ENCODE measurements around the gene DLG2. TPM values are rescaled to one million over a fixed set of nuclear protein-coding genes. Genes with fewer than 3 reads are reported as not detected.
A peak's percentile ranks its signal among the peaks of the same experiment; 100 is the strongest.

Gene DLG2
- total RNA-seq, result 1 to 10 TPM in 1 of 2 donors, under 1 TPM in 1; 0.37 to 5.5 TPM
- under 1 TPM; 0.30 to 0.99 TPM for polyA plus RNA-seq

- Histone ChIP-seq H3K9me3 (ENCODE audit: control insufficient read depth in 4 of 4, low read length in 3 of 4) (no peaks in the 10 kb centered on the region), H3K36me3 (ENCODE audit: control insufficient read depth in 4 of 4, insufficient read depth in 3 of 4, low read depth in 1 of 4, low read length in 3 of 4) (peaks cover 0 to 6% (median 5%) of the 10 kb centered on the region in 4 donors), H3K9ac (ENCODE audit: low read depth in 1 of 2, low read length in 2 of 2) (peak within 1 kb of the TSS; percentile 57 to 85), H3K27me3 (ENCODE audit: control insufficient read depth in 4 of 4, insufficient read depth in 4 of 4, low read length in 3 of 4) (no peaks in the 10 kb centered on the region), H3K27ac (ENCODE audit: low read depth in 1 of 2, low read length in 2 of 2) (peak within 1 kb of the TSS; percentile 91), H3K4me1 (ENCODE audit: control insufficient read depth in 4 of 4, insufficient read depth in 4 of 4, low read length in 3 of 4) (peaks cover 2 to 22% (median 14%) of the 10 kb centered on the region in 4 donors), H3K4me3 (ENCODE audit: low read depth in 1 of 3, low read length in 3 of 3) (peak within 1 kb of the TSS; percentile 75 to 88 (median 85))
- no peak for DNase-seq (ENCODE audit: low spot score)
- peak in 1 of 2 donors; percentile 11 for TF ChIP-seq RAD21 (IDR thresholded peaks at IDR 0.05)
- no peak for TF ChIP-seq JUND (IDR thresholded peaks at IDR 0.05)
- TF ChIP-seq YY1 (IDR thresholded peaks at IDR 0.05), result peak; percentile 69
- under 1% methylated on average over 23 of the region's 23 CpGs for WGBS
Measured at GRCh38 chr11:85627332-85627997, at the start of gene DLG2. TSS of gene DLG2 (minus strand) at chr11:85627344.

DNA sequence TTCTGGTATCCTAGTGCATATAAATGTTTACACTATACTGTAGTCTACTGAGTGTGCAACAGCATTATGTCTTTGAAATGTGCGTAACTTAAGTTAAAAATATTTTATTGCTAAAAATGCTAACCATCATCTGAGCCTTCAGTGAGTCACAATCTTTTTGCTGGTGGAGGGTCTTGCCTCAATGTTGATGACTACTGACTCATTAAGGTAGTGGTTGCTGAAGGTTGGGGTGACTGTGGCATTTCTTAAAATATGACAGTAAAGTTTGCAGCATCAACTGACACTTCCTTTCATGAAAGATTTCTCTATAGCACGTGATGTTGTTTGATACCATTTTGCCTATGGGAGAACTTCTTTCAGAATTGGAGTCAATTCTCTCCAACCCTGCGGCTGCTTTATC lies 46.2 kb upstream of the DLG2 start:
- TF ChIP-seq YY1 (IDR thresholded peaks at IDR 0.05), result no peak
- TF ChIP-seq SP1 (IDR thresholded peaks at IDR 0.05), result no peak
- no peak for TF ChIP-seq EGR1 (IDR thresholded peaks at IDR 0.05; ENCODE audit: low read depth in 2 of 2)
- TF ChIP-seq RAD21 (IDR thresholded peaks at IDR 0.05), result no peak
- no peak for TF ChIP-seq HNF4G (IDR thresholded peaks at IDR 0.05)
- TF ChIP-seq ATF3 (IDR thresholded peaks at IDR 0.05), result no peak
- TF ChIP-seq FOXA2 (IDR thresholded peaks at IDR 0.05), result no peak
- no peak for TF ChIP-seq RXRA (IDR thresholded peaks at IDR 0.05)
- no peak for TF ChIP-seq NR2F2 (IDR thresholded peaks at IDR 0.05)
- no peak for TF ChIP-seq JUND (IDR thresholded peaks at IDR 0.05)
- Histone ChIP-seq H3K36me3 (ENCODE audit: control insufficient read depth in 4 of 4, insufficient read depth in 3 of 4, low read depth in 1 of 4, low read length in 3 of 4) (no peaks in the 10 kb centered on the region), H3K27me3 (ENCODE audit: control insufficient read depth in 4 of 4, insufficient read depth in 4 of 4, low read length in 3 of 4) (no peaks in the 10 kb centered on the region), H3K9me3 (ENCODE audit: control insufficient read depth in 4 of 4, low read length in 3 of 4) (no peaks in the 10 kb centered on the region), H3K4me3 (ENCODE audit: low read depth in 1 of 3, low read length in 3 of 3) (no peak overlapping the region), H3K27ac (ENCODE audit: low read depth in 1 of 2, low read length in 2 of 2) (no peak overlapping the region), H3K9ac (ENCODE audit: low read depth in 1 of 2, low read length in 2 of 2) (no peak overlapping the region), H3K4me1 (ENCODE audit: control insufficient read depth in 4 of 4, insufficient read depth in 4 of 4, low read length in 3 of 4) (peaks cover 0 to 9% (median 0%) of the 10 kb centered on the region in 4 donors)
- no peak for DNase-seq (ENCODE audit: low spot score)
- WGBS, result 92% methylated on average over 3 of the region's 3 CpGs

- no peaks in the 10 kb centered on the region for H3K27me3 ChIP-seq (ENCODE audit: control insufficient read depth in 4 of 4, insufficient read depth in 4 of 4, low read length in 3 of 4)
- H3K9me3 ChIP-seq (ENCODE audit: control insufficient read depth in 4 of 4, low read length in 3 of 4), result no peaks in the 10 kb centered on the region
- TF ChIP-seq HNF4A (conservative IDR thresholded peaks at IDR 0.05) (no peak), RAD21 (IDR thresholded peaks at IDR 0.05) (no peak), NR2F2 (IDR thresholded peaks at IDR 0.05) (no peak), YY1 (IDR thresholded peaks at IDR 0.05) (no peak), JUND (IDR thresholded peaks at IDR 0.05) (no peak), SP1 (IDR thresholded peaks at IDR 0.05) (no peak), GABPA (IDR thresholded peaks at IDR 0.05 in 1 of 2, conservative IDR thresholded peaks at IDR 0.05 in 1 of 2) (no peak), FOXA1 (IDR thresholded peaks at IDR 0.05) (no peak), RXRA (IDR thresholded peaks at IDR 0.05) (no peak), ZBTB33 (IDR thresholded peaks at IDR 0.05) (no peak), EGR1 (IDR thresholded peaks at IDR 0.05; ENCODE audit: low read depth in 2 of 2) (no peak), REST (IDR thresholded peaks at IDR 0.05) (no peak)
- TF ChIP-seq, protein P1, sequence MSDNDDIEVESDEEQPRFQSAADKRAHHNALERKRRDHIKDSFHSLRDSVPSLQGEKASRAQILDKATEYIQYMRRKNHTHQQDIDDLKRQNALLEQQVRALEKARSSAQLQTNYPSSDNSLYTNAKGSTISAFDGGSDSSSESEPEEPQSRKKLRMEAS (IDR thresholded peaks at IDR 0.05), result no peak
- 95% methylated on average over 8 of the region's 8 CpGs for WGBS
- H3K9ac ChIP-seq (ENCODE audit: low read depth in 1 of 2, low read length in 2 of 2), result no peak overlapping the region
- no peak overlapping the region for H3K27ac ChIP-seq (ENCODE audit: low read depth in 1 of 2, low read length in 2 of 2)
- H3K4me1 ChIP-seq (ENCODE audit: control insufficient read depth in 4 of 4, insufficient read depth in 4 of 4, low read length in 3 of 4), result peaks cover 0 to 9% (median 0%) of the 10 kb centered on the region in 4 donors
- no peak overlapping the region for H3K4me3 ChIP-seq (ENCODE audit: low read depth in 1 of 3, low read length in 3 of 3)
- DNase-seq (ENCODE audit: low spot score), result no peak
- no peaks in the 10 kb centered on the region for H3K36me3 ChIP-seq (ENCODE audit: control insufficient read depth in 4 of 4, insufficient read depth in 3 of 4, low read depth in 1 of 4, low read length in 3 of 4)
Measured at GRCh38 chr11:85672105-85672902, 45.2 kb upstream of the DLG2 start.
